NB4 (cell line): ENCODE data around the gene TTLL6.

Experiments used
- CTCF ChIP-seq: IDR thresholded peaks from one replicate; pipeline ENCODE4 v1.5.1; 2012; ENCODE audit warnings: low read depth, low read length
- MYC ChIP-seq: IDR thresholded peaks from 2 replicates; pipeline ENCODE4 v1.6.1; 2011; ENCODE audit warnings: low read depth, low read length
- POLR2A ChIP-seq: IDR thresholded peaks from 2 replicates; pipeline ENCODE4 v1.6.1; 2011; ENCODE audit warnings: mild to moderate bottlenecking; ENCODE audit not compliant: insufficient read length; ENCODE audit errors: extremely low read depth

- TF ChIP-seq CTCF, result no peak
- no peak for TF ChIP-seq POLR2A
- TF ChIP-seq MYC, result no peak
Measured at GRCh38 chr17:48825446-48826381, 8.7 kb upstream of the TTLL6 start.
